ENCODE measurements around the gene FKBP3.

DNA sequence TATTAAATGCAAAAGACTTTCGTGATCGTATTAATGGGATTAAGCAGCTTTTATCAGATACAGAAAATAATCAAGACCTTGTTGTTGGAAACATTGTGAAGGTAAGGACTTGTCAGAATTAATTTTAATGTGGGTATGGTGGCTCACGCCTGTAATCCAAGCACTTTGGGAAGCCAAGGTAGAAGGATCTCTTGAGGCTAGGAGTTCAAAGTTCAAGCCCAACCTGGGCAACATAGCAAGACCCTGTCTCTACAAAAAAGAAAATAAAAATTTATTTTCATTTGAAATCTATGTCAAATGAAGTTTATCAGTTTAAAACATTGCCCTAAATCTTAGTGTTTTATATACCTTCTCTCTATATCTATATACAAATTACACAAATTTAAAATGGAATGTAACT, 67.6 kb downstream of the FKBP3 start:
- TF ChIP-seq, protein P1, sequence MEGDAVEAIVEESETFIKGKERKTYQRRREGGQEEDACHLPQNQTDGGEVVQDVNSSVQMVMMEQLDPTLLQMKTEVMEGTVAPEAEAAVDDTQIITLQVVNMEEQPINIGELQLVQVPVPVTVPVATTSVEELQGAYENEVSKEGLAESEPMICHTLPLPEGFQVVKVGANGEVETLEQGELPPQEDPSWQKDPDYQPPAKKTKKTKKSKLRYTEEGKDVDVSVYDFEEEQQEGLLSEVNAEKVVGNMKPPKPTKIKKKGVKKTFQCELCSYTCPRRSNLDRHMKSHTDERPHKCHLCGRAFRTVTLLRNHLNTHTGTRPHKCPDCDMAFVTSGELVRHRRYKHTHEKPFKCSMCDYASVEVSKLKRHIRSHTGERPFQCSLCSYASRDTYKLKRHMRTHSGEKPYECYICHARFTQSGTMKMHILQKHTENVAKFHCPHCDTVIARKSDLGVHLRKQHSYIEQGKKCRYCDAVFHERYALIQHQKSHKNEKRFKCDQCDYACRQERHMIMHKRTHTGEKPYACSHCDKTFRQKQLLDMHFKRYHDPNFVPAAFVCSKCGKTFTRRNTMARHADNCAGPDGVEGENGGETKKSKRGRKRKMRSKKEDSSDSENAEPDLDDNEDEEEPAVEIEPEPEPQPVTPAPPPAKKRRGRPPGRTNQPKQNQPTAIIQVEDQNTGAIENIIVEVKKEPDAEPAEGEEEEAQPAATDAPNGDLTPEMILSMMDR (IDR thresholded peaks at IDR 0.05): no peak
- TF ChIP-seq ZFX (IDR thresholded peaks at IDR 0.05; ENCODE audit: borderline replicate concordance): no peak
